Stimulated activated naive CD8-positive, alpha-beta T cell treated with anti-CD3 and anti-CD28 coated beads, Interleukin-15, amount 100 ng/mL, for 72 hours (primary cell): ENCODE measurements around the gene TLE1.
A peak's percentile ranks its signal among the peaks of the same experiment; 100 is the strongest.
"Not testable (repeated sequence)": the region's sequence is repeated elsewhere in the genome, so short reads cannot be mapped to it uniquely, and the experiment has no call there.

Experiments
- ATAC-seq: fragments of 150-1000 bp; cut with Tn5 transposase; 2 replicates; pipeline ENCODE4 v1.10.0; 2021; ENCODE audit warnings: mild to moderate bottlenecking, moderate library complexity
- DNase-seq, 2 donors: peaks; one replicate each; pipeline ENCODE4 v3.0.0; 2021 to 2022
- H3K27ac Mint-ChIP-seq, 2 donors: one replicate each; pipeline ENCODE4 v1.8.0; 2022; ENCODE audit warnings: mild to moderate bottlenecking in 2 of 2, mixed read lengths in 2 of 2, moderate library complexity in 2 of 2
- H3K27me3 Mint-ChIP-seq: one replicate; pipeline ENCODE4 v1.8.0; 2022; ENCODE audit warnings: mixed read lengths
- H3K4me1 Mint-ChIP-seq: one replicate; pipeline ENCODE4 v1.8.0; 2022; ENCODE audit warnings: mild to moderate bottlenecking, mixed read lengths
- H3K4me3 Mint-ChIP-seq, 2 donors: one replicate each; pipeline ENCODE4 v1.8.0; 2022; ENCODE audit warnings: mild to moderate bottlenecking in 2 of 2, mixed read lengths in 2 of 2, moderate library complexity in 1 of 2
- H3K9me3 Mint-ChIP-seq, 2 donors: one replicate each; pipeline ENCODE4 v1.8.0; 2022; ENCODE audit warnings: mixed read lengths in 2 of 2

Gene TLE1

GRCh38 chr9:81689343-81690175, at the start of gene TLE1:
Gene TLE1, minus strand, starts transcription at chr9:81689547. Its CDS starts 1,307 bp downstream, at chr9:81688240.
- Mint-ChIP-seq H3K9me3 (no peaks in the 10 kb centered on the region), H3K27me3 (peaks cover 30% of the 10 kb centered on the region), H3K4me1 (peaks cover 27% of the 10 kb centered on the region), H3K4me3 (peak within 1 kb of the TSS; percentile 91 to 97), H3K27ac (peak within 1 kb of the TSS in 1 of 2 donors; percentile 96)
- peak; percentile 90 for ATAC-seq
- DNase-seq: peak; percentile 76 to 80

GRCh38 chr9:81737871-81738507, 48.6 kb upstream of the TLE1 start:
- Mint-ChIP-seq H3K4me3 (no peak overlapping the region), H3K4me1 (no peaks in the 10 kb centered on the region), H3K27me3 (no peaks in the 10 kb centered on the region), H3K27ac (no peak overlapping the region), H3K9me3 (peaks cover 6 to 13% of the 10 kb centered on the region in 2 donors)
- ATAC-seq: no peak
- no peak for DNase-seq

GRCh38 chr9:81730498-81730897, 41.2 kb upstream of the TLE1 start:
- H3K27me3 Mint-ChIP-seq, H3K4me3 Mint-ChIP-seq, ATAC-seq, DNase-seq, H3K9me3 Mint-ChIP-seq, H3K4me1 Mint-ChIP-seq: not testable (repeated sequence)
- H3K27ac Mint-ChIP-seq: peak overlapping the region in 1 of 2 donors; percentile 31

- no peak for ATAC-seq
- Mint-ChIP-seq H3K4me3 (no peak overlapping the region), H3K9me3 (no peaks in the 10 kb centered on the region), H3K27me3 (no peaks in the 10 kb centered on the region), H3K4me1 (no peaks in the 10 kb centered on the region), H3K27ac (no peak overlapping the region)
- DNase-seq: no peak
These were observed 39.8 kb upstream of the TLE1 start for GRCh38 chr9:81729135-81729534.

- Mint-ChIP-seq H3K4me1 (no peaks in the 10 kb centered on the region), H3K4me3 (no peak overlapping the region), H3K27ac (no peak overlapping the region), H3K9me3 (peaks cover 0 to 4% of the 10 kb centered on the region in 2 donors), H3K27me3 (peaks cover 3% of the 10 kb centered on the region)
- DNase-seq (no peak), ATAC-seq (no peak)
These were observed 35.0 kb upstream of the TLE1 start for GRCh38 chr9:81724242-81724889.

- DNase-seq: no peak
- Mint-ChIP-seq H3K9me3 (peaks cover 0 to 7% of the 10 kb centered on the region in 2 donors), H3K27ac (no peak overlapping the region), H3K4me1 (no peaks in the 10 kb centered on the region), H3K27me3 (peaks cover 7% of the 10 kb centered on the region), H3K4me3 (no peak overlapping the region)
- no peak for ATAC-seq
These were observed 32.9 kb upstream of the TLE1 start for GRCh38 chr9:81722277-81722676.

DNA sequence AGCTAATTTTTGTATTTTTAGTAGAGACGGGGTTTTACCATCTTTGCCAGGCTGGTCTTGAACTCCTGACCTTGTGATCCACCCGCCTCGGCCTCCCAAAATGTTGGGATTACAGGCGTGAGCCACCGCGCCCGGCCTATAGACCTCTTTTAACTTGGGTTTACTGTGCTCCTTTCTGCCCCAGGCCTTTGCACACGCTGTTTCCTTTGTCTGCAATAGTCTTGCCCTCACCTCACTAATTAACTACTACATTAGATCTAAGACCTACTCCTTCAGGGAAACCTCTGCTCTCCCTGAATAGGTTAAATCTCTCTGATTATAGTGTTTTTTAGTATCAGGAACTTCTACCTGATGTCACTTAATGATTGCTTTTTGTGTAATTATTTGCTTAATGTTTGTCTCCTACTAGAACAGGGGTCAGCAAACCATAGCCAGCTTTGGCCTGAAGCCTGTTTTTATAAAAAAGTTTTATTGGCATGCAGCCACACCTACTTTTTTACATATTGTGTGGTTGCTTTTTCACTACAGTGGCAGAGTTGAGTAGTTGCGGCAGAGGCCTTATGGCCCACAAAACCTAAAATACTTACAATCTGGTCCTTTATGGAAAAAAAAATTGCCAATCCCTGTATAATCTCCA, 31.2 kb upstream of the TLE1 start:
- DNase-seq (no peak), ATAC-seq (no peak)
- H3K27ac Mint-ChIP-seq: peak overlapping the region in 1 of 2 donors; percentile 55

DNA sequence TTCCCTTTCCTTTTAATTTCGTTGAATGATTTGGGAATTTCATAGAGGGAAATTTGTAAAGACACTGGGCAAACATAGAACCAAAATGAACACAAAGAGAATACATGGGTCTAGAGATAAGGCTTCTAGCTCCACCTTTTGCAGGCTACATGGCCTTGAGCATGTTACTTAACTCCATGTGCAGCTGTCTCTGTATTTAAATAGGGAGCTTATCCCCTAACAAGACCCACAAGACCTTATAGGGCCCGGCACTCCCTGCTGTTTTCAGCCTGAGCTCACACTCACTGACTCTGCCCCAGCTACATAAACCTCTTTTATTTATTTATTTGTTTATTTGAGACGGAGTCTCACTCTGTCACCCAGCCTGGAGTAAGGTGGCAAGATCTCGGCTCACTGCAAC, 30.6 kb upstream of the TLE1 start:
- H3K9me3 Mint-ChIP-seq: peaks cover 0 to 7% of the 10 kb centered on the region in 2 donors

More for the DNA sequence above, 31.2 kb upstream of the TLE1 start:
- peaks cover 0 to 7% of the 10 kb centered on the region in 2 donors for H3K9me3 Mint-ChIP-seq
- H3K4me1 Mint-ChIP-seq: no peaks in the 10 kb centered on the region
- no peak overlapping the region for H3K4me3 Mint-ChIP-seq
- H3K27me3 Mint-ChIP-seq: peaks cover 7% of the 10 kb centered on the region

DNA sequence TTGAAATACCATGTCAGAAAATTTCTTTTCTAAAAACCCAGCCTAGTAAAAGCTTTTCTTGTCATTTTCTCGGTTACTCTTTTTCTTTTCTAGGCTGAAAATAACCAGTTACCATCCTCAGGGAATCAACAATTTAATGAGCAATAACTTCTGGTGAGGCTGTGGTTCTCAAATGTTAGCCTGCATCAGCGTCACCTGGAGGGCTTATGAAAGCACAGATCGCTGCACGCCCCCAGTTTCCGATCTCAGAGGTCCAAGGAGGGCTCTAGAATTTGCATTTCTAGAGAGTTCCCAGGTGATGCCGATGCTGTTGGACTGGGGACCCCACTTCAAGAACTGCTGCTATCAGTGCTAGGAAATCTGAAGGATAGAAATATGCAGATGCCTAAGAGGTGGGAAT, 28.9 kb upstream of the TLE1 start:
- Mint-ChIP-seq H3K9me3 (peaks cover 0 to 7% of the 10 kb centered on the region in 2 donors), H3K27ac (no peak overlapping the region), H3K4me1 (no peaks in the 10 kb centered on the region), H3K4me3 (no peak overlapping the region), H3K27me3 (peaks cover 7% of the 10 kb centered on the region)
- DNase-seq (no peak), ATAC-seq (no peak)

More for the DNA sequence above, 30.6 kb upstream of the TLE1 start:
- H3K4me1 Mint-ChIP-seq: no peaks in the 10 kb centered on the region
- H3K27me3 Mint-ChIP-seq: peaks cover 7% of the 10 kb centered on the region
- ATAC-seq: no peak
- no peak overlapping the region for H3K4me3 Mint-ChIP-seq
- DNase-seq: no peak
- H3K27ac Mint-ChIP-seq: no peak overlapping the region

- Mint-ChIP-seq H3K4me1 (no peaks in the 10 kb centered on the region), H3K27ac (no peak overlapping the region), H3K9me3 (peaks cover 0 to 7% of the 10 kb centered on the region in 2 donors), H3K27me3 (peaks cover 7% of the 10 kb centered on the region), H3K4me3 (no peak overlapping the region)
- DNase-seq (no peak), ATAC-seq (no peak)
These were observed 28.4 kb upstream of the TLE1 start for GRCh38 chr9:81717747-81718077.

DNA sequence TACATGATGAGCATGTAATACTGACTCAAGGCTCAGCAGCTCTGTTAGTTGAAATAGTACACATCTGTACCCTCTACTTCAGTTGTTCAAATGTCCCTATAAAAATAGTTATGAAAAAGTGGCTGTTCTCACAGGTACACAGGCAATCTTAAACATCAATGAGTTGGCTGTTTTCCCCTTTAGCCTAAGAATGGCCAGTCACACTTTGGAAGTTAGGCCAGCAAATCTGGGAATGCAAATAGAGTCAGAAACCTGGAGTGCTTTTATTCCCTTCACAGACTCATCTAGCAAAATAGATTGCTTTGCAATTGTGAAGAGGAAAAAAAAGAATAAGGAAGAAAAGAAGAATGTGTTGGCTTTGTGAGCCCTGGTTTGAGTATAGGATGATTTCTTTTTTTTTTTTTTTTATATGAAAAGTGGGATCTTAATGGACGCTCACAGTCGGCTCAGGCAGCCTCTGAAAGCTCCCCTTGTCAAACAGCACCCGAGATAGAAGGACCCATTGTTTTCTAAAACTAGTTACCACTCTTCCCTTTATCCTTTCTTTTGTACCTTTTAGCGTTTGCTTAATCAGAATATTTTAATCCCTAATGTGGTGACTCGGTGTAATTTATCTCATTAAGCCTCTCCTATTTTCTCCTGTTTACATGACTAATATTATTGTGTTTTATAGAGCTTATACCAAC, 27.9 kb upstream of the TLE1 start:
- Mint-ChIP-seq H3K27ac (no peak overlapping the region), H3K4me1 (no peaks in the 10 kb centered on the region), H3K4me3 (no peak overlapping the region), H3K27me3 (peaks cover 7% of the 10 kb centered on the region), H3K9me3 (peaks cover 0 to 7% of the 10 kb centered on the region in 2 donors)
- DNase-seq (no peak), ATAC-seq (no peak)

DNA sequence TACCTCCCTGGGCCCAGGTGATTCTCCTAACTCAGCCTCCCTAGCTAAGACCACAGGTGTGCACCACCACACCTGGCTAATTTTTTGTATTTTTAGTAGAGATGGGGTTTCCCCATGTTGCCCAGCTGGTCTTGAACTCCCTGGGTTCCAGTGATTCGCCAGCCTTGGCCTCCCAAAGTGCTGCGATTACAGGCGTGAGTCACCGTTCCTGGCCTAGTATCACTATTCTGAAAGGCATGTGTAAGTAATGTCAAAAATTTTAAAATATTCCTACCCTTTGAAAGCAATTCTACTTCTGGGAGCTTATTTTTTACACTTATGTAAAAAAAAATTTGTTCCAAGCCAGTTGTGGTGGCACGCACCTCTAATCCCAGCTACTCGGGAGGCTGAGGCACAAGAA, 27.1 kb upstream of the TLE1 start:
- ATAC-seq: no peak
- Mint-ChIP-seq H3K4me1 (no peaks in the 10 kb centered on the region), H3K27ac (no peak overlapping the region), H3K27me3 (peaks cover 7% of the 10 kb centered on the region), H3K9me3 (peaks cover 0 to 7% of the 10 kb centered on the region in 2 donors), H3K4me3 (no peak overlapping the region)
- no peak for DNase-seq

DNA sequence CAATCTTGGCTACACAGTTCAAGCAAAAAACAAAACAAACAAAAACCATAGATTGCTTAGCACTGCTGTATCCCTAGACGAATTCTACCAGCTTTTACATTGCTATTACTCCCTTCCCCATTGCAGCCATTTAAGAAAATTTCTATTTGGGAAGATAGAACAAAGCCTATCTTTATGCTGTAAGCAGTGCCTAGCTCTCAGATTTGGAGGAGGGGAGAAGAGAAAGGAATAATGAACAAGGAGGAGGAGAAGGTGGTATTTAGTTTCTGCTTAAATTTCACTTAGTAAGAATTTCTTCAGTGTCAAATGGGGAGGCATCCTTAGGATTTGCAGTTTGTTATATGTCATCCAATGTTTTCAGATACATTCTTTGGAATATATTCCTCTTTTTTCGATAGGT, 16.2 kb upstream of the TLE1 start:
- no peak for DNase-seq
- no peak overlapping the region for H3K4me3 Mint-ChIP-seq
- no peaks in the 10 kb centered on the region for H3K4me1 Mint-ChIP-seq
- no peak overlapping the region for H3K27ac Mint-ChIP-seq
- H3K27me3 Mint-ChIP-seq: no peaks in the 10 kb centered on the region
- H3K9me3 Mint-ChIP-seq: no peaks in the 10 kb centered on the region
- ATAC-seq: no peak

- Mint-ChIP-seq H3K4me3 (no peak overlapping the region), H3K9me3 (no peaks in the 10 kb centered on the region)
- no peak for ATAC-seq
These were observed 5.2 kb upstream of the TLE1 start for GRCh38 chr9:81694541-81694940.

DNA sequence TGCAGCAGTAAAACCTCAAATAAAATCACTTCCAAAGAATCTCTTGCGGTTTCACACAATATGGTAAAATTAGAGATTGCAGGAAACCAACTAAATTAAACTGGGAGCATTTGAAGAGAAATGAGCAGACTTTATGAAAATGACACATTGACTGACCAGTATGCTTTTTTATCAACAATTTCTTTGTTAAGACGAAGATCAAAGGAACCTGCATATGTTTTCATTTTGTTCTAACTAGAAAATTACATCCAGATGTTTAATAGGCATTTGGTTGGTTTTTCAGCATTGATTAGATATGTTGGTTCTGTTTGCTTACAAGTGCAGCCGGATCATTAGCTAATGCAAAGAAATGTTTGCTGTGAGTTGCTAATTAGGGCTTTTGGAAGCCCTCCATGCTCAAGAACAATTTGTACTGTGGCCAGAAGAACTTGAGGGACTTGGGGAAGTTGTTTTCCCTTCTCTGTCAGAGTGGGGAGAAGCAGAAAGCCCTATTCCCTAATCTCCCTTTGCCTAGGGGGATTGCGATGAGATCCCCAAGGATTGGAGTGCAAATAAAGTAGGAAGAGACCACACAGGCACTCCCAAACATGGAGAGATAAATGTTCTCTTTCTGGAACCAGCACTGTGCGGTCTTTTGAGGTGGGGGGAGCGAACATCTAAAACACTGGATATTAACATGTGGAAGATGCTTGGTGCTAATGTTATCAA, 4.5 kb upstream of the TLE1 start:
- ATAC-seq (no peak), DNase-seq (no peak)
- Mint-ChIP-seq H3K27me3 (peaks cover 28% of the 10 kb centered on the region), H3K27ac (no peak overlapping the region), H3K4me3 (no peak overlapping the region), H3K9me3 (no peaks in the 10 kb centered on the region), H3K4me1 (peaks cover 11% of the 10 kb centered on the region)

More at GRCh38 chr9:81694541-81694940, 5.2 kb upstream of the TLE1 start:
- Mint-ChIP-seq H3K27ac (no peak overlapping the region), H3K4me1 (peaks cover 6% of the 10 kb centered on the region), H3K27me3 (peaks cover 22% of the 10 kb centered on the region)
- no peak for DNase-seq
